B cell (primary cell): ENCODE data around the gene PXMP4.

Source experiments
- EZH2 ChIP-seq: IDR thresholded peaks from 2 replicates; pipeline ENCODE4 v1.6.1; 2012; ENCODE audit warnings: borderline replicate concordance, low read depth, mild to moderate bottlenecking, moderate library complexity, low read length; ENCODE audit not compliant: insufficient read depth, poor library complexity, severe bottlenecking
- TF ChIP-seq, protein P1 (sequence below): fragments of 200-600 bp; IDR thresholded peaks from one replicate; pipeline ENCODE4 v1.8.0; 2022; ENCODE audit warnings: antibody characterized with exemption, mild to moderate bottlenecking

- TF ChIP-seq, protein P1, sequence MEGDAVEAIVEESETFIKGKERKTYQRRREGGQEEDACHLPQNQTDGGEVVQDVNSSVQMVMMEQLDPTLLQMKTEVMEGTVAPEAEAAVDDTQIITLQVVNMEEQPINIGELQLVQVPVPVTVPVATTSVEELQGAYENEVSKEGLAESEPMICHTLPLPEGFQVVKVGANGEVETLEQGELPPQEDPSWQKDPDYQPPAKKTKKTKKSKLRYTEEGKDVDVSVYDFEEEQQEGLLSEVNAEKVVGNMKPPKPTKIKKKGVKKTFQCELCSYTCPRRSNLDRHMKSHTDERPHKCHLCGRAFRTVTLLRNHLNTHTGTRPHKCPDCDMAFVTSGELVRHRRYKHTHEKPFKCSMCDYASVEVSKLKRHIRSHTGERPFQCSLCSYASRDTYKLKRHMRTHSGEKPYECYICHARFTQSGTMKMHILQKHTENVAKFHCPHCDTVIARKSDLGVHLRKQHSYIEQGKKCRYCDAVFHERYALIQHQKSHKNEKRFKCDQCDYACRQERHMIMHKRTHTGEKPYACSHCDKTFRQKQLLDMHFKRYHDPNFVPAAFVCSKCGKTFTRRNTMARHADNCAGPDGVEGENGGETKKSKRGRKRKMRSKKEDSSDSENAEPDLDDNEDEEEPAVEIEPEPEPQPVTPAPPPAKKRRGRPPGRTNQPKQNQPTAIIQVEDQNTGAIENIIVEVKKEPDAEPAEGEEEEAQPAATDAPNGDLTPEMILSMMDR, result no peak
- no peak for TF ChIP-seq EZH2
Observed at GRCh38 chr20:33693741-33694638, 26.1 kb downstream of the PXMP4 start.
